Femur (tissue), 1 donor: ENCODE results near the gene NINJ1.

Source experiments
- DNase-seq: peaks from one replicate; pipeline ENCODE4 v3.0.0-alpha.2; 2017

Gene NINJ1

GRCh38 chr9:93134015-93134739 is at the start of gene NINJ1:
TSS of gene NINJ1 (minus strand) at chr9:93134251. CDS start at chr9:93134217, 34 bp downstream.
- DNase-seq = peak; percentile 88

GRCh38 chr9:93183131-93183662 is 49.1 kb upstream of the NINJ1 start:
- DNase-seq = no peak

- no peak for DNase-seq
These were observed 48.5 kb upstream of the NINJ1 start for GRCh38 chr9:93182572-93182971.

- no peak for DNase-seq
These were observed 47.8 kb upstream of the NINJ1 start for GRCh38 chr9:93181672-93182435.

GRCh38 chr9:93180938-93181337 is 46.9 kb upstream of the NINJ1 start:
- no peak for DNase-seq

- no peak for DNase-seq
These were observed 45.1 kb upstream of the NINJ1 start for GRCh38 chr9:93178851-93179786.

- DNase-seq = no peak
These were observed 43.6 kb upstream of the NINJ1 start for GRCh38 chr9:93177676-93178075.

- no peak for DNase-seq
These were observed 40.9 kb upstream of the NINJ1 start for GRCh38 chr9:93174976-93175375.

GRCh38 chr9:93173365-93174051 is 39.5 kb upstream of the NINJ1 start:
- no peak for DNase-seq

- no peak for DNase-seq
These were observed 38.8 kb upstream of the NINJ1 start for GRCh38 chr9:93172666-93173364.

GRCh38 chr9:93171261-93171990 is 37.4 kb upstream of the NINJ1 start:
- no peak for DNase-seq

- DNase-seq = no peak
These were observed 36.5 kb upstream of the NINJ1 start for GRCh38 chr9:93170571-93170970.

GRCh38 chr9:93169444-93169843 is 35.4 kb upstream of the NINJ1 start:
- DNase-seq = no peak

GRCh38 chr9:93168581-93168980 is 34.5 kb upstream of the NINJ1 start:
- no peak for DNase-seq

GRCh38 chr9:93167838-93168237 is 33.8 kb upstream of the NINJ1 start:
- DNase-seq = no peak

GRCh38 chr9:93167185-93167584 is 33.1 kb upstream of the NINJ1 start:
- no peak for DNase-seq

GRCh38 chr9:93166699-93167098 is 32.6 kb upstream of the NINJ1 start:
- no peak for DNase-seq

GRCh38 chr9:93164085-93164484 is 30.0 kb upstream of the NINJ1 start:
- DNase-seq = no peak

- DNase-seq = peak; percentile 70
These were observed 27.9 kb upstream of the NINJ1 start for GRCh38 chr9:93161786-93162562.
